Measurements from ENCODE around the gene TSNAX.
"Not testable (repeated sequence)": the region's sequence is repeated elsewhere in the genome, so short reads cannot be mapped to it uniquely, and the experiment has no call there.

TSNAX gene

GRCh38 chr1:231566496-231566895 lies 38.0 kb downstream of the TSNAX start:
- Histone ChIP-seq H3K27ac (ENCODE audit: low read depth, low read length) (no peak overlapping the region), H3K4me1 (ENCODE audit: control insufficient read depth, low read depth, low read length) (no peaks in the 10 kb centered on the region), H3K4me2 (ENCODE audit: low read length) (no peak overlapping the region), H3K9ac (ENCODE audit: low read length) (no peak overlapping the region), H3K27me3 (ENCODE audit: insufficient read depth, low read length, poor library complexity) (no peaks in the 10 kb centered on the region), H3K79me1 (ENCODE audit: low read length) (no peaks in the 10 kb centered on the region), H3K56ac (ENCODE audit: low read length) (no peak overlapping the region), H3K18ac (ENCODE audit: low read length) (no peak overlapping the region), H3K4me3 (ENCODE audit: low read length) (no peak overlapping the region), H2BK15ac (replicated peaks; ENCODE audit: low read depth) (no peak overlapping the region), H2AK5ac (ENCODE audit: low read length) (no peak overlapping the region), H3K36me3 (ENCODE audit: control insufficient read depth, insufficient read depth, low read length) (no peaks in the 10 kb centered on the region), H2BK5ac (ENCODE audit: low read length) (no peak overlapping the region), H3K23ac (ENCODE audit: low read length) (no peak overlapping the region), H4K5ac (ENCODE audit: low read length) (no peak overlapping the region), H4K8ac (ENCODE audit: low read depth, low read length) (no peak overlapping the region), H2BK120ac (ENCODE audit: low read depth, low read length) (no peak overlapping the region), H3K79me2 (ENCODE audit: control insufficient read depth, insufficient read depth, low read length) (no peaks in the 10 kb centered on the region), H3K4ac (ENCODE audit: low read depth, low read length) (no peak overlapping the region)
- no peak for DNase-seq
- WGBS (ENCODE audit: extremely low coverage, insufficient coverage, low lambda C conversion rate) = no CpG with 5 or more reads among the region's 2 CpGs

GRCh38 chr1:231570262-231570661 lies 41.8 kb downstream of the TSNAX start:
- not testable (repeated sequence) for H3K27ac ChIP-seq (ENCODE audit: low read depth, low read length); H3K79me2 ChIP-seq (ENCODE audit: control insufficient read depth, insufficient read depth, low read length); H3K4me1 ChIP-seq (ENCODE audit: control insufficient read depth, low read depth, low read length); H4K8ac ChIP-seq (ENCODE audit: low read depth, low read length); H3K27me3 ChIP-seq (ENCODE audit: insufficient read depth, low read length, poor library complexity); H3K23ac ChIP-seq (ENCODE audit: low read length); H2BK120ac ChIP-seq (ENCODE audit: low read depth, low read length); H2BK15ac ChIP-seq (replicated peaks; ENCODE audit: low read depth); H2BK5ac ChIP-seq (ENCODE audit: low read length); H3K79me1 ChIP-seq (ENCODE audit: low read length); H2AK5ac ChIP-seq (ENCODE audit: low read length); H4K5ac ChIP-seq (ENCODE audit: low read length); H3K56ac ChIP-seq (ENCODE audit: low read length); H3K4ac ChIP-seq (ENCODE audit: low read depth, low read length); H3K9ac ChIP-seq (ENCODE audit: low read length); H3K4me3 ChIP-seq (ENCODE audit: low read length); DNase-seq; H3K36me3 ChIP-seq (ENCODE audit: control insufficient read depth, insufficient read depth, low read length); H3K18ac ChIP-seq (ENCODE audit: low read length); H3K4me2 ChIP-seq (ENCODE audit: low read length)
- WGBS (ENCODE audit: extremely low coverage, insufficient coverage, low lambda C conversion rate) = no CpG with 5 or more reads among the region's 3 CpGs

GRCh38 chr1:231571904-231572303 lies 43.4 kb downstream of the TSNAX start:
- H3K4me1 ChIP-seq (ENCODE audit: control insufficient read depth, low read depth, low read length) = no peaks in the 10 kb centered on the region
- H2BK15ac ChIP-seq (replicated peaks; ENCODE audit: low read depth) = no peak overlapping the region
- no peak overlapping the region for H2BK120ac ChIP-seq (ENCODE audit: low read depth, low read length)
- H3K9ac ChIP-seq (ENCODE audit: low read length) = no peak overlapping the region
- no peak overlapping the region for H3K4ac ChIP-seq (ENCODE audit: low read depth, low read length)
- no peaks in the 10 kb centered on the region for H3K27me3 ChIP-seq (ENCODE audit: insufficient read depth, low read length, poor library complexity)
- H3K79me1 ChIP-seq (ENCODE audit: low read length) = no peaks in the 10 kb centered on the region
- H3K27ac ChIP-seq (ENCODE audit: low read depth, low read length) = no peak overlapping the region
- no peak overlapping the region for H2BK5ac ChIP-seq (ENCODE audit: low read length)
- no peaks in the 10 kb centered on the region for H3K79me2 ChIP-seq (ENCODE audit: control insufficient read depth, insufficient read depth, low read length)
- no peaks in the 10 kb centered on the region for H3K36me3 ChIP-seq (ENCODE audit: control insufficient read depth, insufficient read depth, low read length)
- no peak for DNase-seq
- H4K8ac ChIP-seq (ENCODE audit: low read depth, low read length) = no peak overlapping the region
- no peak overlapping the region for H3K4me3 ChIP-seq (ENCODE audit: low read length)
- WGBS (ENCODE audit: extremely low coverage, insufficient coverage, low lambda C conversion rate) = no CpG with 5 or more reads among the region's 6 CpGs
- H3K4me2 ChIP-seq (ENCODE audit: low read length) = no peak overlapping the region
- no peak overlapping the region for H3K56ac ChIP-seq (ENCODE audit: low read length)
- H3K18ac ChIP-seq (ENCODE audit: low read length) = no peak overlapping the region
- H3K23ac ChIP-seq (ENCODE audit: low read length) = no peak overlapping the region
- H4K5ac ChIP-seq (ENCODE audit: low read length) = no peak overlapping the region
- H2AK5ac ChIP-seq (ENCODE audit: low read length) = no peak overlapping the region

- DNase-seq = no peak
- WGBS (ENCODE audit: extremely low coverage, insufficient coverage, low lambda C conversion rate) = no CpG with 5 or more reads among the region's 2 CpGs
Measured at GRCh38 chr1:231575472-231575871, 47.0 kb downstream of the TSNAX start.

GRCh38 chr1:231576804-231577718 lies 48.6 kb downstream of the TSNAX start:
- H2BK15ac ChIP-seq (replicated peaks; ENCODE audit: low read depth) = no peak overlapping the region
- no peaks in the 10 kb centered on the region for H3K79me1 ChIP-seq (ENCODE audit: low read length)
- no peak overlapping the region for H3K9ac ChIP-seq (ENCODE audit: low read length)
- H3K36me3 ChIP-seq (ENCODE audit: control insufficient read depth, insufficient read depth, low read length) = no peaks in the 10 kb centered on the region
- H3K4me3 ChIP-seq (ENCODE audit: low read length) = no peak overlapping the region
- H4K8ac ChIP-seq (ENCODE audit: low read depth, low read length) = no peak overlapping the region
- H2BK5ac ChIP-seq (ENCODE audit: low read length) = no peak overlapping the region
- H3K4me2 ChIP-seq (ENCODE audit: low read length) = no peak overlapping the region
- no peak overlapping the region for H2BK120ac ChIP-seq (ENCODE audit: low read depth, low read length)
- no peak overlapping the region for H3K4ac ChIP-seq (ENCODE audit: low read depth, low read length)
- no peak overlapping the region for H3K27ac ChIP-seq (ENCODE audit: low read depth, low read length)
- WGBS (ENCODE audit: extremely low coverage, insufficient coverage, low lambda C conversion rate) = no CpG with 5 or more reads among the region's 11 CpGs
- H3K23ac ChIP-seq (ENCODE audit: low read length) = no peak overlapping the region
- no peak for DNase-seq
- no peaks in the 10 kb centered on the region for H3K27me3 ChIP-seq (ENCODE audit: insufficient read depth, low read length, poor library complexity)
- no peak overlapping the region for H4K5ac ChIP-seq (ENCODE audit: low read length)
- H3K4me1 ChIP-seq (ENCODE audit: control insufficient read depth, low read depth, low read length) = no peaks in the 10 kb centered on the region
- H3K56ac ChIP-seq (ENCODE audit: low read length) = no peak overlapping the region
- no peaks in the 10 kb centered on the region for H3K79me2 ChIP-seq (ENCODE audit: control insufficient read depth, insufficient read depth, low read length)
- no peak overlapping the region for H3K18ac ChIP-seq (ENCODE audit: low read length)
- H2AK5ac ChIP-seq (ENCODE audit: low read length) = no peak overlapping the region

More at GRCh38 chr1:231575472-231575871, 47.0 kb downstream of the TSNAX start:
- Histone ChIP-seq H3K4me1 (ENCODE audit: control insufficient read depth, low read depth, low read length) (no peaks in the 10 kb centered on the region), H3K27me3 (ENCODE audit: insufficient read depth, low read length, poor library complexity) (no peaks in the 10 kb centered on the region), H3K79me1 (ENCODE audit: low read length) (no peaks in the 10 kb centered on the region), H3K56ac (ENCODE audit: low read length) (no peak overlapping the region), H2AK5ac (ENCODE audit: low read length) (no peak overlapping the region), H3K4ac (ENCODE audit: low read depth, low read length) (no peak overlapping the region), H3K9ac (ENCODE audit: low read length) (no peak overlapping the region), H3K4me2 (ENCODE audit: low read length) (no peak overlapping the region), H3K36me3 (ENCODE audit: control insufficient read depth, insufficient read depth, low read length) (no peaks in the 10 kb centered on the region), H4K5ac (ENCODE audit: low read length) (no peak overlapping the region), H2BK120ac (ENCODE audit: low read depth, low read length) (no peak overlapping the region), H3K79me2 (ENCODE audit: control insufficient read depth, insufficient read depth, low read length) (no peaks in the 10 kb centered on the region), H3K4me3 (ENCODE audit: low read length) (no peak overlapping the region), H3K27ac (ENCODE audit: low read depth, low read length) (no peak overlapping the region), H4K8ac (ENCODE audit: low read depth, low read length) (no peak overlapping the region), H3K23ac (ENCODE audit: low read length) (no peak overlapping the region), H3K18ac (ENCODE audit: low read length) (no peak overlapping the region), H2BK5ac (ENCODE audit: low read length) (no peak overlapping the region), H2BK15ac (replicated peaks; ENCODE audit: low read depth) (no peak overlapping the region)

- Histone ChIP-seq H4K5ac (ENCODE audit: low read length) (no peak overlapping the region), H3K9ac (ENCODE audit: low read length) (no peak overlapping the region), H3K56ac (ENCODE audit: low read length) (no peak overlapping the region), H3K79me1 (ENCODE audit: low read length) (no peaks in the 10 kb centered on the region), H2BK120ac (ENCODE audit: low read depth, low read length) (no peak overlapping the region), H3K36me3 (ENCODE audit: control insufficient read depth, insufficient read depth, low read length) (no peaks in the 10 kb centered on the region), H3K79me2 (ENCODE audit: control insufficient read depth, insufficient read depth, low read length) (no peaks in the 10 kb centered on the region), H4K8ac (ENCODE audit: low read depth, low read length) (no peak overlapping the region), H3K27me3 (ENCODE audit: insufficient read depth, low read length, poor library complexity) (no peaks in the 10 kb centered on the region), H3K27ac (ENCODE audit: low read depth, low read length) (no peak overlapping the region), H3K4me1 (ENCODE audit: control insufficient read depth, low read depth, low read length) (no peaks in the 10 kb centered on the region), H2AK5ac (ENCODE audit: low read length) (no peak overlapping the region), H3K4me2 (ENCODE audit: low read length) (no peak overlapping the region), H3K23ac (ENCODE audit: low read length) (no peak overlapping the region), H3K4me3 (ENCODE audit: low read length) (no peak overlapping the region), H3K4ac (ENCODE audit: low read depth, low read length) (no peak overlapping the region), H2BK5ac (ENCODE audit: low read length) (no peak overlapping the region), H2BK15ac (replicated peaks; ENCODE audit: low read depth) (no peak overlapping the region), H3K18ac (ENCODE audit: low read length) (no peak overlapping the region)
- DNase-seq = no peak
- WGBS (ENCODE audit: extremely low coverage, insufficient coverage, low lambda C conversion rate) = no CpG with 5 or more reads among the region's 1 CpG
Measured at GRCh38 chr1:231580874-231581273, 52.4 kb downstream of the TSNAX start.
